Endothelial cell of umbilical vein (primary cell): ENCODE results near the gene ZNF385D. TPM values are rescaled to one million over a fixed set of nuclear protein-coding genes. Genes with fewer than 3 reads are reported as not detected.

Source experiments
- BruUV-seq: library from RNA; stranded (reverse); fragments of 400-500 nt; replicated peaks from 2 replicates; lab custom pipeline; 2021; lab: Mats Ljungman, UMichigan
- CTCF ChIA-PET: fragments of 300-600, 350-600 bp; sonication (Branson Sonifier 250); formaldehyde crosslinking; loops from one replicate; lab custom pipeline; 2021; ENCODE audit warnings: antibody characterized with exemption, inconsistent platforms; lab: Charles Lee
- POLR2A ChIA-PET: fragments of 300-600, 350-600 bp; sonication (Branson Sonifier 250); formaldehyde crosslinking; loops from one replicate; lab custom pipeline; 2021; ENCODE audit warnings: antibody characterized with exemption, inconsistent platforms; lab: Charles Lee
- DNase-seq: peaks from one replicate; pipeline ENCODE4 v3.0.0-alpha.2; 2011; ENCODE audit warnings: low read depth, low spot score
- FAIRE-seq: peaks from 2 replicates; lab custom pipeline; 2011; peaks lifted over from hg19 to GRCh38; lab: Jason Lieb, UNC
- H2AFZ ChIP-seq: 2 replicates; pipeline ENCODE4 v1.6.0; 2012; ENCODE audit warnings: low read depth, low read length, control low read depth, inconsistent platforms
- H3K27ac ChIP-seq: 2 replicates; pipeline ENCODE4 v1.5.1; 2011; ENCODE audit warnings: low read depth, mild to moderate bottlenecking, control low read depth, low read length, moderate library complexity; ENCODE audit not compliant: insufficient read depth
- H3K27me3 ChIP-seq, 2 experiments: 2 replicates each; pipeline versions ENCODE4 v1.6.0 to v1.6.1; 2011; ENCODE audit warnings: low read length in 2 of 2, mixed read lengths in 1 of 2; ENCODE audit not compliant: control insufficient read depth in 2 of 2, insufficient read depth in 2 of 2
- H3K36me3 ChIP-seq, 2 experiments: 2 replicates in 1 of 2; 3 replicates in 1 of 2; pipeline ENCODE4 v1.5.1; 2011; ENCODE audit warnings: low read length in 2 of 2, mild to moderate bottlenecking in 1 of 2, moderate library complexity in 1 of 2; ENCODE audit not compliant: control insufficient read depth in 2 of 2, insufficient read depth in 2 of 2; ENCODE audit errors: extremely low read depth in 1 of 2
- H3K4me1 ChIP-seq: 3 replicates; pipeline ENCODE4 v1.5.1; 2011; ENCODE audit warnings: mild to moderate bottlenecking, low read length; ENCODE audit not compliant: control insufficient read depth, insufficient read depth; ENCODE audit errors: extremely low read depth
- H3K4me2 ChIP-seq: 2 replicates; pipeline ENCODE4 v1.6.1; 2011; ENCODE audit warnings: low read length, control low read depth, mixed read lengths; ENCODE audit not compliant: insufficient read depth
- H3K4me3 ChIP-seq, 3 experiments: fragments of 200-600 bp in 1 of 3; sonication (generic), shearing (Covaris generic) in 1 of 3; replicated peaks in 1 of 3; 2 replicates each; pipeline ENCODE4 v1.5.1; 2011 to 2016; ENCODE audit warnings: control low read depth in 3 of 3, low read length in 3 of 3, mild to moderate bottlenecking in 2 of 3, inconsistent platforms in 1 of 3, low read depth in 1 of 3, moderate library complexity in 1 of 3; ENCODE audit not compliant: insufficient read depth in 1 of 3
- H3K79me2 ChIP-seq: 2 replicates; pipeline ENCODE4 v1.6.0; 2012; ENCODE audit warnings: low read length, inconsistent platforms; ENCODE audit not compliant: control insufficient read depth, insufficient read depth
- H3K9ac ChIP-seq: replicated peaks from 2 replicates; pipeline ENCODE3; 2011; ENCODE audit warnings: low read length, control low read depth; ENCODE audit not compliant: insufficient read depth; ENCODE audit errors: extremely low read depth
- H3K9me1 ChIP-seq: replicated peaks from 3 replicates; pipeline ENCODE4 v1.6.0; 2011; ENCODE audit warnings: mild to moderate bottlenecking, low read length; ENCODE audit not compliant: control insufficient read depth, insufficient read depth; ENCODE audit errors: extremely low read depth
- H3K9me3 ChIP-seq: replicated peaks from 2 replicates; pipeline ENCODE4 v1.5.1; 2012; ENCODE audit warnings: low read length, inconsistent platforms; ENCODE audit not compliant: control insufficient read depth, insufficient read depth
- H4K20me1 ChIP-seq: replicated peaks from 2 replicates; pipeline ENCODE3; 2011; ENCODE audit warnings: mild to moderate bottlenecking, low read length; ENCODE audit not compliant: control insufficient read depth, insufficient read depth; ENCODE audit errors: extremely low read depth
- CTCF ChIP-seq, 2 donors: IDR thresholded peaks; 1 replicate in 1 of 2; 2 replicates in 1 of 2; pipeline ENCODE4 v1.5.1; 2011; ENCODE audit warnings: low read length in 2 of 2, mild to moderate bottlenecking in 2 of 2, moderate library complexity in 2 of 2, control low read depth in 1 of 2, inconsistent platforms in 1 of 2, low read depth in 1 of 2; ENCODE audit not compliant: insufficient read depth in 1 of 2; ENCODE audit errors: extremely low read depth in 1 of 2
- EZH2 ChIP-seq: IDR thresholded peaks from 2 replicates; pipeline ENCODE4 v1.6.1; 2012; ENCODE audit warnings: borderline replicate concordance, low read depth, mild to moderate bottlenecking, moderate library complexity, low read length, inconsistent platforms; ENCODE audit not compliant: severe bottlenecking
- FOS ChIP-seq: IDR thresholded peaks from 2 replicates; pipeline ENCODE4 v1.6.1; 2011; ENCODE audit warnings: mild to moderate bottlenecking, low read length, moderate library complexity, borderline replicate concordance; ENCODE audit not compliant: insufficient read depth
- GATA2 ChIP-seq: IDR thresholded peaks from 2 replicates; pipeline ENCODE4 v1.7.0; 2011; ENCODE audit warnings: low read depth, mild to moderate bottlenecking, moderate library complexity, mixed read lengths, low read length; ENCODE audit not compliant: insufficient read length, insufficient read depth
- JUN ChIP-seq: IDR thresholded peaks from 2 replicates; pipeline ENCODE4 v1.6.1; 2011; ENCODE audit warnings: borderline replicate concordance, low read depth; ENCODE audit not compliant: insufficient read length, insufficient read depth
- MAX ChIP-seq: IDR thresholded peaks from 2 replicates; pipeline ENCODE4 v1.6.1; 2011; ENCODE audit not compliant: insufficient read depth, insufficient read length
- MYC ChIP-seq: IDR thresholded peaks from one replicate; pipeline ENCODE4 v1.6.1; 2011; ENCODE audit warnings: mild to moderate bottlenecking, low read depth, low read length
- POLR2A ChIP-seq: IDR thresholded peaks from 2 replicates; pipeline ENCODE4 v1.6.1; 2012; ENCODE audit warnings: low read depth, mild to moderate bottlenecking, control low read depth, low read length
- POLR2AphosphoS5 ChIP-seq: IDR thresholded peaks from 2 replicates; pipeline ENCODE4 v1.6.1; 2012; ENCODE audit warnings: low read depth, mild to moderate bottlenecking, control low read depth, low read length, moderate library complexity; ENCODE audit not compliant: insufficient read depth
- dilution Hi-C: fragments of 300-500 bp; cut with MboI; formaldehyde crosslinking; loops from one replicate; pipeline ENCODE4 v1.15.0; 2019; ENCODE audit warnings: low sequenced_read_pairs; ENCODE audit not compliant: extremely low pct_ligation_motif_present
- intact Hi-C: fragments of 100-400 bp; cut with micrococcal nuclease; formaldehyde crosslinking; loops from one replicate; pipeline ENCODE4 v1.10.0; 2022
- polyA plus RNA-seq, 4 experiments: library from polyadenylated mRNA; depleted of rRNA in 3 of 4; stranded (reverse) in 3 of 4; unstranded in 1 of 4; fragments of >200 nt; gene quantifications; 2 replicates each; pipeline versions ENCODE4 v1.2.1 to v1.2.3, GENCODE V29; 2011 to 2012; ENCODE audit warnings: missing spikeins in 1 of 4
- total RNA-seq: library from RNA; stranded (reverse); gene quantifications from 2 replicates; pipeline ENCODE4 v1.2.3, GENCODE V29; 2021

The ZNF385D gene
- total and polyA plus RNA-seq, 2 donors (not counting 3 experiments of a cell fraction or from before 2014, with no cell fraction given), result not detected

GRCh38 chr3:21517184-21517583, 233.8 kb downstream of the ZNF385D start:
- no TSS peak for BruUV-seq
- no peak for TF ChIP-seq CTCF (IDR thresholded peaks at IDR 0.05; ENCODE audit: extremely low read depth in 1 of 2, insufficient read depth in 1 of 2, low read depth in 1 of 2, low read length in 2 of 2)
- TF ChIP-seq POLR2AphosphoS5, result no peak
- TF ChIP-seq MYC, result no peak
- no peak for TF ChIP-seq FOS
- TF ChIP-seq MAX, result no peak
- TF ChIP-seq GATA2, result no peak
- no peak for TF ChIP-seq POLR2A
- no peak for TF ChIP-seq JUN
- TF ChIP-seq EZH2, result no peak

More at GRCh38 chr3:21517184-21517583, 233.8 kb downstream of the ZNF385D start:
- dilution Hi-C loops (no loop called here), intact Hi-C loops (no loop called here)
- Histone ChIP-seq H3K27me3 (no peaks in the 10 kb centered on the region), H3K9ac (no peak overlapping the region), H3K4me3 (no peak overlapping the region), H3K36me3 (no peaks in the 10 kb centered on the region), H3K79me2 (no peaks in the 10 kb centered on the region), H3K4me1 (no peaks in the 10 kb centered on the region), H3K27ac (no peak overlapping the region), H4K20me1 (no peaks in the 10 kb centered on the region), H3K9me3 (no peaks in the 10 kb centered on the region), H3K4me2 (no peak overlapping the region), H3K9me1 (no peaks in the 10 kb centered on the region), H2AFZ (no peak overlapping the region)
- DNase-seq (no peak), FAIRE-seq (no peak)
- POLR2A ChIA-PET, result no interaction called here
- CTCF ChIA-PET, result no interaction called here
